ENCODE data around the gene NEDD4L.

Gene NEDD4L

GRCh38 chr18:58116818-58117217 is 72.8 kb downstream of the NEDD4L start:
- H3K4me1 ChIP-seq (ENCODE audit: control insufficient read depth, insufficient read depth, low read length), result peaks cover 17% of the 10 kb centered on the region

DNA sequence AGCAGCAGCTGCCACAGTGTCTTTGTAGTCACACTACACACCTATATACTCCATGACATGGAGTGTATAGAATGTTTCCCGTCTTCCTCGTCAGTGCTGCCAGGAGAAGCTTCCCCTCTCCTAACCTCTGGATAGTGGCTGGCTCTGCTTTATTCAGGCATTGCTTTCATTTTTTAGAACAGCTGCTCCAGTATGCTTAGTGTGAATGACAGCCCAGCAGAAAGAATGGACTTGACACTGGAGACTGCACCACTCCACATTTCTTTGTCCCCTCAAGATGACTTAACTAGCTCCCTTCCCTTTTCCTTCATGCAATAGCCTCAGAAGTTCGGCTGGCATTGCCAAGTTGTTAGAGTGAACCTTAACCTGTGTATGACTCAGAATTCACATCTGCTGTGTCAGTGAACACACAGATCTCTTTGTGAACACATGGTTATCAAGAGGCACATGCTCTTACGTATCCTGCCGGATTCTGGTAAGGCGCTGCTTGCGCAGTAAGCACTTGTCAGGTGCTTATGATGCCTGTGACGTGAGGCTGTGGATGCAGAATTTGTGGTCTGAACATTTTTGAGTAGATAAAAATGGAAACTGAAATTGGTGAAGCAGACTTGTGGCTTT is 73.9 kb downstream of the NEDD4L start:
- no peaks in the 10 kb centered on the region for H3K9me3 ChIP-seq (ENCODE audit: control insufficient read depth, low read length)
- H3K27me3 ChIP-seq (ENCODE audit: control insufficient read depth, insufficient read depth, low read length), result no peaks in the 10 kb centered on the region
- H3K4me1 ChIP-seq (ENCODE audit: control insufficient read depth, insufficient read depth, low read length), result peaks cover 17% of the 10 kb centered on the region
- no peaks in the 10 kb centered on the region for H3K36me3 ChIP-seq (ENCODE audit: control insufficient read depth, insufficient read depth, low read length)
- no peak overlapping the region for H3K4me3 ChIP-seq (ENCODE audit: low read length)
- H3K9ac ChIP-seq (ENCODE audit: low read length), result peak overlapping the region; percentile 0

More at GRCh38 chr18:58116818-58117217, 72.8 kb downstream of the NEDD4L start:
- no peak overlapping the region for H3K4me3 ChIP-seq (ENCODE audit: low read length)
- no peaks in the 10 kb centered on the region for H3K27me3 ChIP-seq (ENCODE audit: control insufficient read depth, insufficient read depth, low read length)
- H3K9ac ChIP-seq (ENCODE audit: low read length), result no peak overlapping the region
- H3K9me3 ChIP-seq (ENCODE audit: control insufficient read depth, low read length), result no peaks in the 10 kb centered on the region
- no peaks in the 10 kb centered on the region for H3K36me3 ChIP-seq (ENCODE audit: control insufficient read depth, insufficient read depth, low read length)

GRCh38 chr18:58118536-58118935 is 74.5 kb downstream of the NEDD4L start:
- no peaks in the 10 kb centered on the region for H3K27me3 ChIP-seq (ENCODE audit: control insufficient read depth, insufficient read depth, low read length)
- peaks cover 17% of the 10 kb centered on the region for H3K4me1 ChIP-seq (ENCODE audit: control insufficient read depth, insufficient read depth, low read length)
- no peak overlapping the region for H3K4me3 ChIP-seq (ENCODE audit: low read length)
- H3K9me3 ChIP-seq (ENCODE audit: control insufficient read depth, low read length), result no peaks in the 10 kb centered on the region
- no peaks in the 10 kb centered on the region for H3K36me3 ChIP-seq (ENCODE audit: control insufficient read depth, insufficient read depth, low read length)
- H3K9ac ChIP-seq (ENCODE audit: low read length), result no peak overlapping the region

DNA sequence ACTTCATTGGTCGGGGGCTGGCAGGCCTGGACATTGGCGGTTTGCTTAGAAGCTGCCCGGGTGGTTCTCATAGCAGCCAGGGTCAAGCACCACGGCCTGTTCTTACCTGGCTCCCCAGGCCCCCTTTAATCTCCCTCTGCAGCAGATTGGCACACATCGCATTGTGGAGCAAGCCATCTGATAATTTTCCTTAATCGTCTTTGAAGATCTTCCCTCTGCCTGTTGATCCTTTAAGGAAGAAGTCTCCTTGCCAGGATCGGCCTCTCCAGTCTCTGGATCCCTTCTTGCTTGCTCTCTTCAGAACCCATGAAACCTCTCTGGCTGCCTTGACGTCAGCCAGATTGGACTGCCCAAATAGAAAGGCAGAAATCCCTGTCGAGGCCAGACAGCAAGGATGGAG is 75.8 kb downstream of the NEDD4L start:
- H3K36me3 ChIP-seq (ENCODE audit: control insufficient read depth, insufficient read depth, low read length), result no peaks in the 10 kb centered on the region
- peaks cover 17% of the 10 kb centered on the region for H3K4me1 ChIP-seq (ENCODE audit: control insufficient read depth, insufficient read depth, low read length)
- no peak overlapping the region for H3K4me3 ChIP-seq (ENCODE audit: low read length)
- no peaks in the 10 kb centered on the region for H3K9me3 ChIP-seq (ENCODE audit: control insufficient read depth, low read length)
- H3K9ac ChIP-seq (ENCODE audit: low read length), result no peak overlapping the region
- H3K27me3 ChIP-seq (ENCODE audit: control insufficient read depth, insufficient read depth, low read length), result no peaks in the 10 kb centered on the region

DNA sequence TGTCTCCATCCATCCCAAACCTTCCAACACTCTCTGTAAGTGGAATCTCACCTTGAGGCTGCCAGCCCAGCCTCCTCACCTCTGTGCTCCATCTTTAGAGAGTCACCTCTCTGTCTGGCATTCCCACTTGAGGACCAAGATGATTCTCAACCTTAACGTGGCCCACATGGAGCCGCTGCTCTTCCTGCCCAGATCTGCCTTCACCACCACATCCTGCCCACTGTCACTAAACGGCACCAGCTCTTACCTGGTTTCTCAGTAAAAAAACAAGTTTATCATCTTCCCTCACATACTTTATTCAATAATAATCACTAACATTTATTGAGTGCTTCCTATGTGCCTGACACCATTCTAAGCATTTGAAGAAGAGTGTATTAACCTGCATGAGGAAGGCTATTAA is 80.4 kb downstream of the NEDD4L start:
- Histone ChIP-seq H3K27me3 (ENCODE audit: control insufficient read depth, insufficient read depth, low read length) (no peaks in the 10 kb centered on the region), H3K4me1 (ENCODE audit: control insufficient read depth, insufficient read depth, low read length) (peaks cover 13% of the 10 kb centered on the region), H3K9ac (ENCODE audit: low read length) (no peak overlapping the region), H3K9me3 (ENCODE audit: control insufficient read depth, low read length) (no peaks in the 10 kb centered on the region), H3K4me3 (ENCODE audit: low read length) (no peak overlapping the region), H3K36me3 (ENCODE audit: control insufficient read depth, insufficient read depth, low read length) (no peaks in the 10 kb centered on the region)

GRCh38 chr18:58125183-58125582 is 81.2 kb downstream of the NEDD4L start:
- no peak overlapping the region for H3K4me3 ChIP-seq (ENCODE audit: low read length)
- peaks cover 13% of the 10 kb centered on the region for H3K4me1 ChIP-seq (ENCODE audit: control insufficient read depth, insufficient read depth, low read length)
- no peaks in the 10 kb centered on the region for H3K36me3 ChIP-seq (ENCODE audit: control insufficient read depth, insufficient read depth, low read length)
- no peaks in the 10 kb centered on the region for H3K9me3 ChIP-seq (ENCODE audit: control insufficient read depth, low read length)
- no peak overlapping the region for H3K9ac ChIP-seq (ENCODE audit: low read length)
- no peaks in the 10 kb centered on the region for H3K27me3 ChIP-seq (ENCODE audit: control insufficient read depth, insufficient read depth, low read length)

GRCh38 chr18:58125756-58126155 is 81.7 kb downstream of the NEDD4L start:
- Histone ChIP-seq H3K4me3 (ENCODE audit: low read length) (no peak overlapping the region), H3K36me3 (ENCODE audit: control insufficient read depth, insufficient read depth, low read length) (no peaks in the 10 kb centered on the region), H3K9me3 (ENCODE audit: control insufficient read depth, low read length) (no peaks in the 10 kb centered on the region), H3K9ac (ENCODE audit: low read length) (no peak overlapping the region), H3K27me3 (ENCODE audit: control insufficient read depth, insufficient read depth, low read length) (no peaks in the 10 kb centered on the region), H3K4me1 (ENCODE audit: control insufficient read depth, insufficient read depth, low read length) (peaks cover 13% of the 10 kb centered on the region)

GRCh38 chr18:58128381-58129374 is 84.7 kb downstream of the NEDD4L start:
- Histone ChIP-seq H3K4me3 (ENCODE audit: low read length) (no peak overlapping the region), H3K9ac (ENCODE audit: low read length) (no peak overlapping the region), H3K27me3 (ENCODE audit: control insufficient read depth, insufficient read depth, low read length) (no peaks in the 10 kb centered on the region), H3K36me3 (ENCODE audit: control insufficient read depth, insufficient read depth, low read length) (no peaks in the 10 kb centered on the region), H3K9me3 (ENCODE audit: control insufficient read depth, low read length) (no peaks in the 10 kb centered on the region), H3K4me1 (ENCODE audit: control insufficient read depth, insufficient read depth, low read length) (peaks cover 13% of the 10 kb centered on the region)

- peaks cover 33% of the 10 kb centered on the region for H3K4me1 ChIP-seq (ENCODE audit: control insufficient read depth, insufficient read depth, low read length)
- no peaks in the 10 kb centered on the region for H3K9me3 ChIP-seq (ENCODE audit: control insufficient read depth, low read length)
- H3K27me3 ChIP-seq (ENCODE audit: control insufficient read depth, insufficient read depth, low read length), result no peaks in the 10 kb centered on the region
- no peak overlapping the region for H3K9ac ChIP-seq (ENCODE audit: low read length)
- no peak overlapping the region for H3K4me3 ChIP-seq (ENCODE audit: low read length)
- H3K36me3 ChIP-seq (ENCODE audit: control insufficient read depth, insufficient read depth, low read length), result no peaks in the 10 kb centered on the region
Measured at GRCh38 chr18:58132595-58133261, 88.7 kb downstream of the NEDD4L start.

DNA sequence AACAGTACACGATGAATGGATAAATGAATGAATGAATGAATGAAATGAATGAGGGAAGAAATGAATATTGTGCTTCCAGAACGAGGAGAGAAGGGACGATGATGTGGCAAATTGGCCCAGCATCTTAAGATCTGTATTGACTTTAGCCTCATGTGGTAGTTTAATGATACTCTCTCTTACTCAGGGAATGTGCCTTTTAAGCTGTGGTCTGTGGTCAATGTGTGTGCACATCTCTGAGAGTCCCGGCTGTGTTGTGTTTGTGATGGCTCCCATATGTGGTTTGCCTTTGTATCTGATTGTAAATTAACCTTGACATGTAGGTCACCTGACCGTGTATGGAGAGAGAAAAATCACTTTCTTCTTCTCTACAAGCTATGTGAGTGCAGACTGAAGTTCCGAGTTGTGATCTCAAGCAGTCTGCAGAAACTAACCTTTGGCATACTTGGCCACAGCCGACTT is 91.2 kb downstream of the NEDD4L start:
- no peak overlapping the region for H3K4me3 ChIP-seq (ENCODE audit: low read length)
- H3K9me3 ChIP-seq (ENCODE audit: control insufficient read depth, low read length), result no peaks in the 10 kb centered on the region
- no peak overlapping the region for H3K9ac ChIP-seq (ENCODE audit: low read length)
- peaks cover 25% of the 10 kb centered on the region for H3K4me1 ChIP-seq (ENCODE audit: control insufficient read depth, insufficient read depth, low read length)
- no peaks in the 10 kb centered on the region for H3K36me3 ChIP-seq (ENCODE audit: control insufficient read depth, insufficient read depth, low read length)
- no peaks in the 10 kb centered on the region for H3K27me3 ChIP-seq (ENCODE audit: control insufficient read depth, insufficient read depth, low read length)

- Histone ChIP-seq H3K4me3 (ENCODE audit: low read length) (no peak overlapping the region), H3K9me3 (ENCODE audit: control insufficient read depth, low read length) (no peaks in the 10 kb centered on the region), H3K36me3 (ENCODE audit: control insufficient read depth, insufficient read depth, low read length) (no peaks in the 10 kb centered on the region), H3K4me1 (ENCODE audit: control insufficient read depth, insufficient read depth, low read length) (peaks cover 31% of the 10 kb centered on the region), H3K9ac (ENCODE audit: low read length) (no peak overlapping the region), H3K27me3 (ENCODE audit: control insufficient read depth, insufficient read depth, low read length) (no peaks in the 10 kb centered on the region)
Measured at GRCh38 chr18:58135701-58136331, 91.8 kb downstream of the NEDD4L start.
